ENCODE data around the gene SLC34A3.

The SLC34A3 gene

DNA sequence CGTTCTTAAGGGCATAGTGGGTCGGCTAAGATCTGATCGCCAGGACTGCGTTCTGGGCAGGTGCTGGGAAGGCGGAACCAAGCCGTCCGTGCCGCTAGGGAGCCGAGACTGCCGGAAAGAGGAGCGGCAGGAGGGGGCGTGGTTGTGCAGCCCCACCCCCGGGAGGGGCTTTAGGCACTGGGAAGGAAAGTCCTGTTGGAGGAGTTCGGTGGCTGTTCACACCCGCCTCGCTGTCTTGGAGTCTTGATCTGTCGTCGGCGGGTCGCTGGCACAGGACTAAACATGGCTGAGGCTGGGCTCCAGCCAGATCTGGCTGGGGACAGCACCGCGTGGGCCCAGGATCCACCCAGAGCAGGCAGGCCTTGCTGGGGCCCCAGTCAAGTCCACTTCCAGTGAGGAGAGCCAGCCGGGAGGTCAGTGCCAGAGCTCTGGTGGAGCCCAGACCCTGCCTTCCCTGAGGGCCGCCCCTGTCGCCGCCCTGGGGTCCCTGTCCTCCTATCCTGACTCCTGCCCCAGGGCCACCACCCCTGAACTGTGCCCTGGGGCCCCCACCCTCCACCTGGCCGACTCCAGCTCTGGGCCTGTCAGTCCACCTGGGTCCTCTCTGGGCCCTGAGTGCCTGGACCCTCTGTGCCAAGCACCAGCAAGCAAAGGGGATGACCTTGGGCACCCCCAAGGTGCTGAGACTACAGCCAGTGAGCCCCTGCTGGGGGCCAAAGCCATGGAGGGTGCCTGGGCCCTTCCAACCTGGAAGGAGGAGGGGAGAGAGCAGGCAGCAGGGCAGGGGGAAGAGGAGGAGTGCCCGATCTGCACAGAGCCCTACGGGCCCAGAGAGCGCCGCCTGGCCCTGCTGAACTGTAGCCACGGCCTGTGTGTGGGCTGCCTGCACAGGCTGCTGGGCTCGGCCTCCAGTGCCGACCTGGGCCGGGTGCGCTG is 13.2 kb upstream of the SLC34A3 start:
- peak in 11 of 58 donors; percentile 13 to 55 (median 28) for DNase-seq

- no peak for DNase-seq
Observed at GRCh38 chr9:137218212-137218753, 12.4 kb upstream of the SLC34A3 start.

DNA sequence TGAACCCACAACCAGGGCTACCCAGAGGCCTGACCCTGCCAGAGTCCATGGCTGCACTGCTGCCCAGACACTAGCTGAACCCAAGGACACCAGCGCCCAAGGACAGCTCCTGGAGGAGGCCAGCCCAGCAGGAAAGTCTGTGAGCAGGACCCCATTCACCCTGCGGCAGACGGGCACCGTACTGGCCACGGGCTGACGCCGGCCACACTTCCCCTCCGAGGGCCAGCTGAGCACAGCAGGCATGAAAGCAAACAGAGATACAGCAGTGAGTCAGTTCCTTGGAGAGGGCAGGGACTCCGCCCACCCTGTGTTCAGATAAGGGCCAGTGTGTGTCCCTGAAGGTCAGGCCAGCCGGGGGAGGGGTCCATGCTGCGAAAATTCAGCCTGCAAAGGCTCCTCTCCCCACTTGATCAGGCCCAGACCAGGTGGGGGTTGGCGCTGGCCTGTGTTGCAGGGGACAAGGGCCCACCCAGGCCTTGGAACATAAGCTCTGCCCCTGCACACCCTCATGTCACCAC is 11.9 kb upstream of the SLC34A3 start:
- DNase-seq, result no peak

- no peak for DNase-seq
Observed at GRCh38 chr9:137219757-137220316, 10.9 kb upstream of the SLC34A3 start.

GRCh38 chr9:137220317-137221094 is 10.2 kb upstream of the SLC34A3 start:
- no peak for DNase-seq

DNA sequence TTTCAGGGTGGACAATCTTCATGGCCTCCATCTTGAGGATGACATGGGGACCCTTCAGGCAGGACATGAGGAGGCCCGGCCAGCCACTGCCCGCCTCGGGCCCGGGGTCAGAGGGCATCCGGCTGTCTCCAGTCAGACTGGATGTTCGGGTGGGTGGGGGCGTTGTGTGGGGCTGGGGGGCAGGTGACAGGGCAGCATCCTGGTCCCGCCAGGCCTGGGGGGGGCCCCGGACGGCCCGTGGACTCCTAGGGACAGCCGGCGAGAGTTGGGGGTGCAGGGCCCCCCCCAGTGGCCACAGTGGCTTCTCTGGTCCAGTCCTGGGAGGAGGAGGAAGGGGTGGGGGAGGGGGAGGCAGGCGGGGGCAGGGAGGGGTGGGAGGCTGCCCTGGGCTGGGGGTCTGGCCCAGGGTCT is 9.6 kb upstream of the SLC34A3 start:
- no peak for DNase-seq

DNA sequence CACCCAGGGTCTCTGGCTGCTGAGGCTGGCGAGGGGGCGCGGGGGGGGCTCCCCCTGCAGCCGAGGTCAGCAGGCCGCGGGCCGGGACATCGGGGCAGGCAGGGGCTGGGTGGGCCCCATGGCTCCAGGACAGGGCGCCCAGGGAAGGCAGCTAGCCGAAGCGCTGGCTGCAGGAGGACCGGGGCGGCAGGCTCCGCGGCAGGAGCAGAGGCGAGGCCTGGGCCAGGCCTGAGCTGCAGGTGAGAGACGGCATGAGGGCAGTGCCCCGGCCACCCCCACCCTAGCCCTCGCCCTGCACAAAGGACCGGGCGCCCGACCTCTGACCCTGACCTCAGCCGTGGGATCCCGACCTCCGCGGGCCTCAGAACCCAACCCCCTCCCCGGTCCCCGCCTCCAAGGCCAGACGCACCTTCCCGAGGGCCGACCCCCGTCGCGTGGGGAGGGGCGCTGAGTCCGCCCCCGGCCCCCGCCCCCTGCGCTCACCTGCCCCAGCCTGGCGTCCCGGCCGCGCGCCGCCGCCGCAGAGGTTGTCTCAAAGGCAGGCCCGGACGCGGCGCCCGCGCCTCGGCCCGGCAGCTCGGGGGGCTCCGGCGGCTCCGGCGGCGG is 9.1 kb upstream of the SLC34A3 start:
- no peak for DNase-seq

- peak in 10 of 58 donors; percentile 15 to 71 (median 42) for DNase-seq
Observed at GRCh38 chr9:137222190-137223077, 8.3 kb upstream of the SLC34A3 start, which contains the start of gene RNF208. TSS of gene RNF208 (minus strand) at chr9:137222240. CDS start at chr9:137221212, 1,028 bp downstream.

GRCh38 chr9:137223078-137223970 is 7.4 kb upstream of the SLC34A3 start:
- DNase-seq, result peak; percentile 80 to 99 (median 97)

- DNase-seq, result no peak
Observed at GRCh38 chr9:137224830-137225694, 5.6 kb upstream of the SLC34A3 start, which contains the start of gene CYSRT1. TSS of gene CYSRT1 (plus strand) at chr9:137225174. CDS start at chr9:137225622, 448 bp downstream.

DNA sequence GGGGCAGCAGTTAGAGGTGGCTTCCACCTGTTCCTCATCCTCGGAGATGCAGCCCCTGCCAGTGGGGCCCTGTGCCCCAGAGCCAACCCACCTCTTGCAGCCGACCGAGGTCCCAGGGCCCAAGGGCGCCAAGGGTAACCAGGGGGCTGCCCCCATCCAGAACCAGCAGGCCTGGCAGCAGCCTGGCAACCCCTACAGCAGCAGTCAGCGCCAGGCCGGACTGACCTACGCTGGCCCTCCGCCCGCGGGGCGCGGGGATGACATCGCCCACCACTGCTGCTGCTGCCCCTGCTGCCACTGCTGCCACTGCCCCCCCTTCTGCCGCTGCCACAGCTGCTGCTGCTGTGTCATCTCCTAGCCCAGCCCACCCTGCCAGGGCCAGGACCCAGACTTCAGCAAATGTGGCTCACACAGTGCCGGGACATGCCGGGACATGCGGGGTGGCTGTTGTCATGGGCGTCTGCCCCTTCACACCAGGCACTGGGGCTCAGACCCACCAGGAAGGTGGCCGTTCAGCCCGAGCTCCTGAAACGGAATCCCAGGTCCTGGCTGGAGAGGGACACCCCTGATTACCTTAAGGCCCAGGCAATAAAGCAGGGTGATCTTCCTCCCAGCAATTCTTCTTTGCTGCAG is 4.9 kb upstream of the SLC34A3 start:
- DNase-seq, result no peak

DNA sequence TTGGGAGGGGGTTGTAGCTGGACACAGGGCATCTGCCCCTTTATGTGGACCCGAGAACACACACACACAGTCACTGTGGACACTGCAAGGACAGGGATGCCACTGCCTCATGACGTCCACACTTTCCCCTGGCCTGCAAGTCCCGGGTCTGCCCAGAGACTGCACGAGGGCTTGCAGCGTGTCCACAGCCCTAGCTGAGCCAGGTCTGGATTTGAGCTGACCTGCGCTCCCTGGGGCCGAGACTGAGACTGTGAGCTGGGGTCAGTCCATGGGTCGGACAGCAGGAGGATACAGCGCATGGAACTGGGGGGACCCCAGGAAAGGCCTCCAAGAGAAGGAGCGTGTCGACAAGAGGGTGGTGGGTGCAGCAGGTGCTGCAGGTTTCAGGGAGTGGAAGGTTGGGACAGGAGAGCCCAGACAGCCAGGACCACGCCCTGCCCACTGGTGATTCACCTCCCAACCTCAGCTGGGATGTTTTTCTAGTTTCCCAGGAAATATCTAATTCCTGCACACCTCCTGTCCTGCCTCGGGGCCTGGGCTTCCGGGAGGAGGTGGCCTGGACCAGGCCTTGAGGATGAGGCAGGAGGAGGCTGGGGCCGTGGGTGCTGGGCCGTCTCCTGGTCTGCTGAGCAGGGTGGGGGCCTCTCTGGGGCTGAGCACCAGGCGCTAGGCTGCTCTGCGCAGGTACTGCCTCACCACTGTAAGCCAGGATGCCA is 4.2 kb upstream of the SLC34A3 start:
- no peak for DNase-seq

DNA sequence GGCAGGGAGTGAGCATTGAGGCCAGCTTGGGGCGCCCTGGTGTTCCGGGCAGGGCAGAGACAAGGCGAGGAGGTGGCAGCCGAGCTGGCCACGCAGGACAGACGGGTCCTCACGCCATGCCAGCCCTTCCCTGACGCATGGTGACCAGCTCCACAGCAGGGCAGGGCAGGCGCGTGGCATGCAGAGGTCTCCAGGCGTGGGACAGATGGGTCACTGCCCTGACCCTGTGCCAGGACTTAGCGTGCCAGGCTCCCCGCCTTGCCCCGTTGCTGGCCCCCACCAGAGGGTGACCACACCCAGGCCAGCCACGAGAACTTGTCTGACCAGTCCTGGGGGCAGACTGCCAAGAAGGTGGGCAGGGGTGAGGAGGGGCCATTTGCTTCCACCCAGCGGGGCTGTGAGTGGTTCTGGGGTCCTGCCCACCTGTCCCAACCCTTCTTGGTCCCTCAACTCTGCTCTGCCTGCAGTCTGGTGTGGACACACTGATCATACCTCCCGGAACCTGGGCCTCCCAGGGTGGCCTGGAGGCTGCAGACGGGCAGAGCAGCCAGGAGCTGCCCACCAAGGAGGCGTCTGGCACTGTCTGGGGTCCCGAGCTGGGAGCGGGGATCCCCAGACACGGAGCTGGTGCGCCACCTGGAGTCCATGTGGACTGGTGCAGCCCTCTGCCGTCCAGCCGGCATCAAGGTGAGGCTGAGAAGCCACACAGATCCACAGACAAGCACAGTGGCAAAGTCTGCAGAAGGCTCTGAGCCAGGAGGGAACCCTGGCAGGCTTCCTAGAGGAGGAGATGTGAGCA is 3.4 kb upstream of the SLC34A3 start, which contains the start of gene RNF224:
RNF224 (plus strand) TSS at position 449 of the 799 bp plus-strand sequence. CDS start 834 bp downstream, outside the sequence.
- DNase-seq, result peak in 50 of 58 donors; percentile 11 to 70 (median 42)

DNA sequence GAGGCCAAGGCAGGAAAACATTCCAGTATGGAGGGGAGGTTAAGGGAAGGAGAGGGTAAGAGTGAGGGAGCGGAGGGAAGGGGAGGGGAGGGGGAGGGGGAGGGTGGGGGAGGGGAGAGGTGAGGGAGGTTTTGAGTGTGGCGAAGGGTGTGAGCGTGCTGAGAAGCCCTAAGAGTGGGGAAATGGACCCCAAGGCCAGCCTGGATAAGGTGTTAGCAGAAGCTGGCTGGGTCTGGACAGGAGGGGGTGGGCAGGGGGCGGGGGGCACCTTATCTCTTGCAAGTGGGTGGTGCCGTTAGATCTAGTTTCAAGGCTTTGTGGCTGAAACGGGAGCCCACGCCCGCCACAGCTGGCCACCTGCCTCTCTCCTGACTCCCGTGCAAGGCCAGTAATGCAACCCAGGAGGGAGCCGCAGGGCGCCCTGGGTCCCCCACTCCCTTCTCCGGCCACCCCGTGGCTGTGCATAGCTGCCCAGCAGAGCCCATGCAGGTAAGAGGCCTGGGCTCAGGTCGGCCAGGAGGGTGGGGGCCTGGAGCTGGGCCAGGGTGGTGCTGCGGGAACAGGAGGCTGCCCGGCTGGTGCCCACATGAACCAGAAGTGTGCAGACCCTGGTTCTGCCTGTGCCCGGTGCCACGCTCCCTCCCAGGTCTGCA is 2.7 kb upstream of the SLC34A3 start:
- no peak for DNase-seq

- no peak for DNase-seq
Observed at GRCh38 chr9:137228506-137228967, 2.2 kb upstream of the SLC34A3 start.

All from anterior cingulate cortex (tissue), 58 donors.